22Rv1 (cell line): ENCODE data around the gene LYAR.

Experiments used
- ZFX ChIP-seq: fragments of 450-650 bp; IDR thresholded peaks from 2 replicates; pipeline ENCODE4 v1.6.1; 2017; ENCODE audit warnings: antibody characterized with exemption, borderline replicate concordance
- TF ChIP-seq, protein P1 (sequence below): fragments of 450-650 bp; IDR thresholded peaks from 2 replicates; pipeline ENCODE4 v1.5.1; 2017; ENCODE audit warnings: mild to moderate bottlenecking

- TF ChIP-seq, protein P1, sequence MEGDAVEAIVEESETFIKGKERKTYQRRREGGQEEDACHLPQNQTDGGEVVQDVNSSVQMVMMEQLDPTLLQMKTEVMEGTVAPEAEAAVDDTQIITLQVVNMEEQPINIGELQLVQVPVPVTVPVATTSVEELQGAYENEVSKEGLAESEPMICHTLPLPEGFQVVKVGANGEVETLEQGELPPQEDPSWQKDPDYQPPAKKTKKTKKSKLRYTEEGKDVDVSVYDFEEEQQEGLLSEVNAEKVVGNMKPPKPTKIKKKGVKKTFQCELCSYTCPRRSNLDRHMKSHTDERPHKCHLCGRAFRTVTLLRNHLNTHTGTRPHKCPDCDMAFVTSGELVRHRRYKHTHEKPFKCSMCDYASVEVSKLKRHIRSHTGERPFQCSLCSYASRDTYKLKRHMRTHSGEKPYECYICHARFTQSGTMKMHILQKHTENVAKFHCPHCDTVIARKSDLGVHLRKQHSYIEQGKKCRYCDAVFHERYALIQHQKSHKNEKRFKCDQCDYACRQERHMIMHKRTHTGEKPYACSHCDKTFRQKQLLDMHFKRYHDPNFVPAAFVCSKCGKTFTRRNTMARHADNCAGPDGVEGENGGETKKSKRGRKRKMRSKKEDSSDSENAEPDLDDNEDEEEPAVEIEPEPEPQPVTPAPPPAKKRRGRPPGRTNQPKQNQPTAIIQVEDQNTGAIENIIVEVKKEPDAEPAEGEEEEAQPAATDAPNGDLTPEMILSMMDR, result no peak
- TF ChIP-seq ZFX, result no peak
These were observed 25.7 kb upstream of the LYAR start for GRCh38 chr4:4315461-4316149.
